GM15510 (cell line): ENCODE measurements around the gene MOV10L1.
A peak's percentile ranks its signal among the peaks of the same experiment; 100 is the strongest.

Experiments
- POLR2A ChIP-seq: IDR thresholded peaks from 3 replicates; pipeline ENCODE4 v1.6.1; 2011; ENCODE audit warnings: borderline replicate concordance; ENCODE audit not compliant: insufficient read length; ENCODE audit errors: extremely low read depth

The MOV10L1 gene

DNA sequence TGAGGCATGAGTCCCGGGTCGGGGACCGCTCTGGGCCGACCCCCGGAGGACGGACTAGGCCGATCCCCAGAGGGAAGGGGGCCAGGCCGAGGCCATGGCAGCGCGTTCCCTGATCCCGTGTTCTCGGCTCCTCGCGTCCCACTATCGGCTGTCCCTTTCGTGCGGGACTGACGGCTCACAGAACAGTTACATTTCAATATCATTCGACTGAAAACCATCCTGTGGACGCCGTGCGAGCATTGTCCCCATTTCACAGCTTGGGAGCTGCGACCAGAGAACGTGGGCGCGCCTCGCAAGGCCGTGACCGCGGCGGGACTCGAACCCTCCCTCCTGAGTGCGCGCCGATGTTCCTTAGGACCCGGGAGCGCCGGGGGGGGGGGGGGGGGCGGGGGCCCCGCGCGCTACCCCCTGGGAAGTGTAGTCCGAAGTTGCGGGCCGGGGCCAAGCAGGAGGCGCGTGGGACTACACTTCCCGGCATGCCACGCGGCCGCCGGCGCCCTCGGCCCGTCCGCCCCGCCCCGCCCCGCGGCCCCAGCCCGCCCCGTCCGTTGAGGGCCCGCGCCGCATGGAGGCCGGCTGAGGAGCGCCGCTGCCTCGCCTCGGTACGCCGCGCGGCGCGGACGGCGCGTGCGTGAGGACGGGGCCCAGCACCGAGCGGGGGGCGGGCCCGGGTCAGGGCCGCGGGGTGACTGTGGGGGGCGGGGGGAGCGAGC is 95.7 kb downstream of the MOV10L1 start, which contains the start of gene TRABD:
Gene TRABD, plus strand, starts transcription at position 539 of the 713 bp plus-strand sequence. CDS start 7,148 bp downstream, outside the sequence.
- TF ChIP-seq POLR2A = peak; percentile 65

GRCh38 chr22:50186181-50186714 is 96.4 kb downstream of the MOV10L1 start:
- TF ChIP-seq POLR2A = no peak

GRCh38 chr22:50186761-50187523 is 97.1 kb downstream of the MOV10L1 start:
- TF ChIP-seq POLR2A = peak; percentile 15

DNA sequence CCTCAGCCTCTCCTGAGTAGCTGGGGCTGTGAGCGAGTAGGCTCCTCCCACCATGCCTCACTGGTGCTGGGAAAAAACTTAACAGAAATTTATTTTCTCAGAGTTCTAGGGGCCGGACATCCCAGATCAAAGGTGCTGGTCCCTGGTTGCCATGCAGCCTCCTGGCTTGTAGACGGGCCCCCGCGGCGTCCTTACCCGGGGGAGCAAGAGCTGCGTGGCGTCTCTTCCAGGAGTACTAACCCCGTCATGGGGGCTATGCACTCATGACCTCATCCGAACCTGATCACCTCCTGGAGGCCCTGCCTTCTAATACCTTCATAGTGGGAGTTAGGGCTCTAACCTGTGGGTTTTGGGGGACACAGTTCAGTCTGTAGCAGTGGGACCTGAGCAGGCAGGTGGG is 98.5 kb downstream of the MOV10L1 start:
- no peak for TF ChIP-seq POLR2A

- TF ChIP-seq POLR2A = no peak
Observed at GRCh38 chr22:50189184-50189848, 99.5 kb downstream of the MOV10L1 start.

DNA sequence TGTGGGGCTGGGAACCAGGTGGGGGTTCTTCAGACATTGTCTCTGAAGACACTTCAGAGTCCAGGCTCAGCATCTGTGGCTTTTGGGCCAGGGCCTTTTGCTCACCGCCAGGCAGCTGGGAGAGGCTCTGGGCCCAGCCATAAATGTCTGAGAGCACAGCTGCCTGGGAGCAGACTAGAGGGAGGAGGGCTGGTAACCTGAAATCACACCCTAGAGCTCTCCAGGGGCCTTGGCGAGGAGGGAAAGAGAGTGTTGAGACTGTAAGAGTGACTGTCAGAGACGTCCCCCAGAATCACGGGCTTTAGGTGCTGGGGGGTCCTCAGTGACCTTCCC is 100.0 kb downstream of the MOV10L1 start:
- no peak for TF ChIP-seq POLR2A

DNA sequence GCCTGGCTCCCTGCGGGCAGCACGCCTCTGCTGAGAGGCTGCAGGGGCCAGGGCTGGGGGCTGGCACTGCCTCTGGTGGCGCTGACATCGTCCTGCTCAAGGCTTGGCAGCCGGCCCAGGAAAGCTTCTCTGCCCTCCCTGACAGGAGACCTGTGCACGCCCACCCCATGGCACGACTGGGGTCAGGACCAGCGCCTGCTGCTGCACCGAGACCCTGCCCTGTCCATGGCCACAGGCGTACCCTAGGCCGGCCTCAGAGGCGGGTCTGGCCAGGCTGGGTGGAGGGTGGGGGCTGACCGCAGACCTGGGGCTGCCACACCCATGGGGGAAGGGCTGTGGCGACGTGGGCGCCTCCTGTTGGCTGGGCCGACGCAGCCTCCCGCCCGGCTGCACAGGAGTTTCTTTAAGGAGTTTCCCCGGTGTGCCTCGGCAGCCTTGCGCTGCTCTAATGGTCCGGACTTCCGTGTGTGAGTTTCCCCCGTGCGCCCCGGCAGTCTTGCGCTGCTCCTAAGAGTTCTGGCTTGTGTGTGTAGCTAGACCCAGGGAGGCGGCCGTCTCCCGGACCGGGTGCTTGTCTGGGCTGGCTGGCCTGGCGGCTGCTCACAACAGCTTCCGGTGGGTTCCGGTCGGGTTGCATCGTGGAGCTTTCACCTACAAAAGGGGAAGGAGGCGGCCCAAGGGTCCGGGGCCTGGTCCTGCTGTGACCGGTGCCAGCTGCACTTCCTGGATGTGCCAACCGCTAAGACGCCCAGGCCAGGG is 100.6 kb downstream of the MOV10L1 start:
- peak; percentile 89 for TF ChIP-seq POLR2A

- peak; percentile 39 for TF ChIP-seq POLR2A
Observed at GRCh38 chr22:50190941-50191741, 101.3 kb downstream of the MOV10L1 start.

- no peak for TF ChIP-seq POLR2A
Observed at GRCh38 chr22:50192436-50193204, 102.8 kb downstream of the MOV10L1 start.

GRCh38 chr22:50193621-50194020 is 103.8 kb downstream of the MOV10L1 start:
- TF ChIP-seq POLR2A = no peak

DNA sequence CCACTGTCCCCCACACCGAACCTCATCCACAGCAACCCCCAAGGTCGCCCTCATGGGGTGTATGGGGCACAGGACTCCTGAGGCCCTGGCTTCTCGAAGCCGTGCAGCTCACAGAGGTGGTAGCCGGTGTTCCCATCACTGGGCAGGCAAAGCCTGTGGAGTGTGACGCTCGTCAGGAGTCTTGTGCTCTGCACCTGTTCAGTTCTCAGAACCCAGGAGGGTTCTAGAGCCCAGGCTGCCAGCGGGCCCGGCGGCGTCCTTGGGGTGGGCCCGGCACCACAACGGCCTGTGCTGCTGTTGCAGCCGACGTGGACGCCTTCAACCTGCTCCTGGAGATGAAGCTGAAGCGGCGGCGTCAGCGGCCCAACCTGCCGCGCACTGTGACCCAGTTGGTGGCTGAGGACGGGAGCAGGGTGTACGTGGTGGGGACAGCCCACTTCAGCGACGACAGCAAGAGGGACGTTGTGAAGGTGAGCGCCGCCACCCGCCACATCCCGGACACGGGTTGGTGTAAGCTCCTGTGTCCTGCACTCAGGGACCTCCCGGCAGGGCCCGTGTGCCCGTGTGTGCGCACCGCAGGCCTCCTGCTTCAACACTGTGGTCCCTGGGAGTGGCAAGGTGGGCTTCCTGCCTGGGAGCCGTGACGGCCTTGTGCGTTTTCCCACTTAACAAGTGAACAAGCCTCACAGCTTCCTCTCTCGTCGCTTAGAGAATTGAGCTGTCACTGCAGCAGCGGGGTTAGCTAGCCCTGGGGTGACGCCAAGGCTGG is 104.4 kb downstream of the MOV10L1 start:
- no peak for TF ChIP-seq POLR2A

- TF ChIP-seq POLR2A = no peak
Observed at GRCh38 chr22:50196256-50196655, 106.5 kb downstream of the MOV10L1 start.

DNA sequence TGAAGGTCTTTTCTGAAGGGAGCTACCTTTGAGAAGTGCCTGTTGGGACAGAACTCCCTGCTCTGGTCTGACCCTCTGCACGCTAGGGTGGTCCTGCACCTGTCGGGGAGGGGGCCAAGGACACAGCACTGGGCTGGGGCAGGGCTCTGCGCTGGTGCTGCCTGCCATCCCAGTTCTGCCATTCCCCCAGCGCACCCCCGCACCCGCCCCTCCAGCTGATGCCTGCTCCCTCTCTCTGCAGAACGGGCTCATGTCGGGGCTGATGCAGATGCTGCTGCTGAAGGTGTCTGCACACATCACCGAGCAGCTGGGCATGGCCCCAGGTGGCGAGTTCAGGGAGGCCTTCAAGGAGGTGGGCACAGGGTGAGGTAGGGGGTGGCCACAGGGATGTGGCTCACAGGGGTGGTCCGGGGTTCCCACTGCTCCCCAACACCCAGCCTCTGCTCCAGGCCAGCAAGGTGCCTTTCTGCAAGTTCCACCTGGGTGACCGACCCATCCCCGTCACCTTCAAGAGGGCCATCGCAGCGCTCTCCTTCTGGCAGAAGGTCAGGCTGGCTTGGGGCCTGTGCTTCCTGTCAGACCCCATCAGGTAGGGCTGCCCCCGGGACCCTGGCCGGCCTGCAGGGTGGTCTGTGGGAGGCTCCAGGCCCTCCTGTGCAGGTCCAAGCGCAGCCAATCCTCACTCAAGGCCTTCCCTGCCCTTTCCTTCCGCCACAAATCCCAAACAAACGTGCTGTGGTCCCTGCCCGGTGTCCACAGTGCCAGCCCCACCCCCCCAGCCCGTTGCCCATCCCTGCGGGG is 107.4 kb downstream of the MOV10L1 start:
- TF ChIP-seq POLR2A = no peak
